Bladder microvascular endothelial cell (primary cell): ENCODE data around the gene SLC12A4. TPM values are rescaled to one million over a fixed set of nuclear protein-coding genes. Genes with fewer than 3 reads are reported as not detected.

ENCODE experiments used
- total RNA-seq: library from RNA; depleted of rRNA; stranded (reverse); fragments of >200 nt; gene quantifications from 2 replicates; pipeline ENCODE4 v1.2.3, GENCODE V29; 2014

The SLC12A4 gene
- total RNA-seq, result 58.9 and 225 TPM in 2 replicates

GRCh38 chr16:67968400-67969253 lies at the start of gene SLC12A4:
Gene SLC12A4, minus strand, starts transcription at chr16:67968637. Its CDS starts 84 bp downstream, at chr16:67968553.

GRCh38 chr16:68015681-68016080 lies 47.2 kb upstream of the SLC12A4 start, which contains the start of gene DPEP2NB:
Gene DPEP2NB, minus strand, starts transcription at chr16:68015911. Its CDS starts 141 bp downstream, at chr16:68015770.

GRCh38 chr16:67998779-67999688 lies 30.6 kb upstream of the SLC12A4 start, which contains the start of gene DPEP2:
Gene DPEP2, minus strand, starts transcription at chr16:67999484. Its CDS starts 6,272 bp downstream, at chr16:67993212.

DNA sequence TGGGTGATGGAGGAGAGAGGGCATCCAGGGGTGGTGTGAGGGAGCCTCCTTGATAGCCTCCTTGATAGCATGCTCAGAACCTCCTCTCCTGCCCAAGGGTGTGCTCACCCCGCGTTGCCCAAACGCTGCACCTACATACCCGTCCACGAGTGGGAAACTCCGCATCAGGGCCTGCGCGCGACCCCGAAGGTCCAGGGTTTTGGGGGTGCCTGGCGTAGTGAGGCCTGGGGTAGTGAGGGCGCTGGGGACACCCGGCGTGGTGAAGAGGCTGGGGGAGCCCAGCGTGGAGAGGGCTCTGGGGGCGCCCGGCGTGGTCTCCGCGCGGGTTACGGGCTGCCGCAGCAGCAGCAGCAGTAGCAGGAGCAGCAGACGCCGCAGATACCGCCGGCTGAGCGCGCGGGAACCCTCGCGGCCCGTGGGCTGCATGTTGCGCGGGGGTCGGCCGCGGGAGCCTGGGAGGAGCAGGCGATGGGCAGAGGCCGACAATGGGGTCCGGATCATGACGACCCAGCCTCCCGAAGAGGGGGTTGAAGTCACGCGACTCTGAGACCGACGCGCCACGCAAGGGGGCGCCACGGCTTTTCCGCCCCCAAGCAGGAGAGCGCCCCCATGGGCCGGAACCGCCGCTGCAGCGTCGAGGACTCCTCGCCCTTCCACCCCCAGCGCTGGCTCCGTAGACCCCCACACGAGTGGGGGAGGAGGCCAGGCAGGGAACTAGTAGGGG lies 11.7 kb upstream of the SLC12A4 start, which contains the start of gene DPEP3:
Gene DPEP3, minus strand, starts transcription at position 545 of the 724 bp plus-strand sequence. Its CDS starts 119 bp downstream, at position 426.

GRCh38 chr16:67943619-67944504 lies 24.6 kb downstream of the SLC12A4 start, which contains the start of gene LCAT:
Gene LCAT, minus strand, starts transcription at chr16:67944120. Its CDS starts 19 bp downstream, at chr16:67944101.

DNA sequence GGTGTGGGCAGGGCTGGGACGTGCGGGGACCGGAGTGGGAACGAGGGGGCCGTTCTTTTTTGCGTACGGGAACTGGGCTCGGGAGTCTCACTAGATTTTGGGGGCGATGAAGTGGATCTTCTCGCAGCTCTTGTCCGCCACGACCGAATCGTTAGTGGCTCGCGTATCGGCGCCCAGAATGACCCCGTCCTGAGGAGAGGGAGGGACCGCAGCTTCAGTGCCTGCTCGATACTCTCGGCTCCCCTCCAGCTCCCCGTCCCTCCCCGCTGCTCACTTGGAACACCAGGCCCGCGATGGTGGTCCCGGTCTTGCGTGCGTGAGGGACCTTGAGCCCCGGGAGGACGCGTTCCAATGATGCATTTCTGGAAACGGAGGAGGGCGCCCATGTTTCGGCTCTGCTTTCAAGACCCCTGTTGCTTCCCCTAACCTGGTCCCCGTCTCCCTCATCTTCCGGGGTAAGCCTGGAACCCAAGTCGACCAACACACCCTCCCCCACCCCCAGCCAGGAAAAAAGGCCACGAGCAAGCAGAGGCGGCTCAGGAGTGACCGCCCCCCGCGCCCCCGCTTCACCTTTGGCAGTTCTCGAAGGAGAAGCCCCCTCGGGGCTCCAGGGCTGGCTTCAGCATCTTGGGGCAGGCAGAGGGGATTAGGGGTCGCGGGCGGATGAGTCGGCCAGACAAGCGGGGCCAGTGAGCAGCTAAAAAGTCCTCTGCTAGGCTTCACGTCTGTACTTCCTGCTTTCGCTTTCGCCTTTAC lies 32.1 kb downstream of the SLC12A4 start, which contains the start of gene PSMB10:
Gene PSMB10, minus strand, starts transcription at position 727 of the 756 bp plus-strand sequence. Its CDS starts 101 bp downstream, at position 626.

GRCh38 chr16:67931712-67932461 lies 36.5 kb downstream of the SLC12A4 start, which contains the start of gene CTRL:
Gene CTRL, minus strand, starts transcription at chr16:67931862. Its CDS starts 10 bp downstream, at chr16:67931852.

Other genes starting within 250 kb of the SLC12A4 start
- 40.5 and 62.6 TPM in 2 replicates for gene GFOD2, start 249.3 kb downstream of the SLC12A4 start, total RNA-seq
- gene RANBP10, start 162.1 kb downstream of the SLC12A4 start, total RNA-seq, result 4.2 and 11.8 TPM in 2 replicates
- 0.81 and 0.88 TPM in 2 replicates for gene TSNAXIP1, start 161.7 kb downstream of the SLC12A4 start, total RNA-seq
- 26.6 and 43.9 TPM in 2 replicates for gene THAP11, start 126.3 kb downstream of the SLC12A4 start, total RNA-seq
- gene NUTF2, start 121.7 kb downstream of the SLC12A4 start, total RNA-seq, result 119 and 125 TPM in 2 replicates
- 17.2 and 25.7 TPM in 2 replicates for gene CENPT, start 120.9 kb downstream of the SLC12A4 start, total RNA-seq
- gene EDC4, start 95.6 kb downstream of the SLC12A4 start, total RNA-seq, result 57.0 and 92.5 TPM in 2 replicates
- gene NRN1L, start 83.8 kb downstream of the SLC12A4 start, total RNA-seq, result 0.16 TPM in 1 of 2 replicates, not detected in the other
- 12.5 and 35.7 TPM in 2 replicates for gene PSKH1, start 75.4 kb downstream of the SLC12A4 start, total RNA-seq
- gene CTRL, start 36.8 kb downstream of the SLC12A4 start, total RNA-seq, result 0.49 and 0.76 TPM in 2 replicates
- gene PSMB10, start 31.8 kb downstream of the SLC12A4 start, total RNA-seq, result 61.3 and 125 TPM in 2 replicates
- gene LCAT, start 24.5 kb downstream of the SLC12A4 start, total RNA-seq, result 3.4 and 11.4 TPM in 2 replicates
- 0.16 TPM in 1 of 2 replicates, not detected in the other for gene DPEP3, start 11.9 kb upstream of the SLC12A4 start, total RNA-seq
- 0.16 and 1.4 TPM in 2 replicates for gene DPEP2, start 30.8 kb upstream of the SLC12A4 start, total RNA-seq
- not detected in 2 replicates for gene DPEP2NB, start 47.3 kb upstream of the SLC12A4 start, total RNA-seq
- 8.6 and 12.2 TPM in 2 replicates for gene DDX28, start 54.6 kb upstream of the SLC12A4 start, total RNA-seq
- 10.5 and 24.0 TPM in 2 replicates for gene DUS2, start 54.6 kb upstream of the SLC12A4 start, total RNA-seq
- 8.7 and 21.0 TPM in 2 replicates for gene NFATC3, start 116.7 kb upstream of the SLC12A4 start, total RNA-seq